Measurements from ENCODE around the gene HAGH. TPM values are rescaled to one million over a fixed set of nuclear protein-coding genes. Genes with fewer than 3 reads are reported as not detected.

HAGH gene
- total and polyA plus RNA-seq, 9 of the 15 experiments (the other 6 are each of a cell fraction or from before 2014, with no cell fraction given), result 0.46 to 35.1 (median 16.8) TPM

DNA sequence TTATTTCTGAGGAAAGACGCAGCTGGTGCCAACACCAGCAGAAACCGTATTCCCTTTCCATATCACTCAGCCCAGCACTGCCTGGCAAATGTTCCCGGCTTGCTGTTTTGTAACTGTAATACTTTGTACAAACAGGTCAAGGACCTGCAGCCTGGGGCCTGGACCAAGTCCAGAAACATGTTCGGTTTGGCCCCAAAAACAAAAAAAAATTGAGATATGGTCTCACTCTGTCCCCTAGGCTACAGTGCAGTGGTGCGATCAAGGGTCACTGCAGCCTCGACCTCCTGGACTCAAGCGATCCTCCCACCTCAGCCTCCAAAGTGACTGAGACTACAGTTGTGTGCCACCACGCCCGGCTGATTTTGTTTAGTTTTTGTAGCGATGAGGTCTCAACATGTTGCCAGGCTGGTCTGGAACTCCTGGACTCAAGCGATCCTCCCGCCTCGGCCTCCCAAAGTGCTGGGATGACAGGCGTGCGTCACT lies 1.2 kb downstream of the HAGH start:
- peaks cover 16 to 40% of the 10 kb centered on the region in 2 experiments; a peak in 4 of 5 replicates for H3K4me1 ChIP-seq (replicated peaks in 1 of 2; ENCODE audit: control insufficient read depth in 2 of 2, insufficient read depth in 2 of 2, low read length in 2 of 2)
- no peaks in the 10 kb centered on the region for H3K9me1 ChIP-seq (ENCODE audit: control insufficient read depth, insufficient read depth, low read length)
- no peak for DNase-seq (ENCODE audit: extremely low read depth in 1 of 4, low spot score in 3 of 4)
- H3K4me3 ChIP-seq, result no peak overlapping the region
- H3K4me2 ChIP-seq (ENCODE audit: insufficient read depth, low read length), result peak overlapping the region; percentile 100
- peaks cover 8% of the 10 kb centered on the region; the same call in 2 of the 3 replicates for H3K36me3 ChIP-seq (ENCODE audit: control insufficient read depth, insufficient read depth, low read length)
- BruUV-seq (replicated peaks), result TSS peak; percentile 68
- no peak overlapping the region for H3K27ac ChIP-seq (ENCODE audit: extremely low read depth, low read depth, low read length)
- no peak overlapping the region for H2AFZ ChIP-seq (ENCODE audit: low read depth, low read length)
- H3K27me3 ChIP-seq (ENCODE audit: control insufficient read depth in 2 of 2, insufficient read depth in 2 of 2, low read length in 2 of 2), result no peaks in the 10 kb centered on the region
- ChIA-PET POLR2A (interaction anchor here (0.6 to 2.5 kb wide), 4 partner anchors 14 to 466 kb away, joined by 3 to 8 read pairs (median 4); no protein-coding TSS in a partner anchor), CTCF (ENCODE audit: low intra/inter-chr PET ratio) (no interaction called here)
- intact Hi-C loops (cut with micrococcal nuclease) (no loop called here), in situ Hi-C loops (cut with MboI) (no loop called here)
- H3K79me2 ChIP-seq (ENCODE audit: control insufficient read depth, insufficient read depth, low read length), result peaks cover 21% of the 10 kb centered on the region
- WGBS (ENCODE audit: insufficient coverage, low coverage, missing lambda C conversion rate), result 68% methylated on average over 15 of the region's 15 CpGs
- ATAC-seq, result no peak
- peak overlapping the region in 1 of 2 experiments; percentile 87; a peak in 2 of 4 replicates for H3K9ac ChIP-seq (ENCODE audit: insufficient read depth in 1 of 2, low read depth in 2 of 2, low read length in 2 of 2)
- no peak for FAIRE-seq
- H4K20me1 ChIP-seq (replicated peaks; ENCODE audit: control insufficient read depth, insufficient read depth, low read length), result peaks cover 9% of the 10 kb centered on the region
- TF ChIP-seq POLR3G (IDR thresholded peaks at IDR 0.05; ENCODE audit: extremely low read depth, insufficient read length, insufficient replicate concordance), result no peak
- TF ChIP-seq ZBTB1 (CRISPR knock-in tag; IDR thresholded peaks at IDR 0.05; ENCODE audit: borderline replicate concordance, low read depth), result no peak
- no peak for TF ChIP-seq HDGF (IDR thresholded peaks at IDR 0.05)
- H3K9me3 ChIP-seq (replicated peaks; ENCODE audit: control insufficient read depth, insufficient read depth, low read depth, low read length), result no peaks in the 10 kb centered on the region

GRCh38 chr16:1823821-1824220 lies 2.8 kb downstream of the HAGH start:
- CTCF ChIA-PET (ENCODE audit: low intra/inter-chr PET ratio), result interaction anchor here (0.5 kb wide), 1 partner anchor 105 kb away, joined by 3 read pairs; no protein-coding TSS in a partner anchor
- POLR2A ChIA-PET, result no interaction called here
- Histone ChIP-seq H3K4me1 (replicated peaks in 1 of 2; ENCODE audit: control insufficient read depth in 2 of 2, insufficient read depth in 2 of 2, low read length in 2 of 2) (peaks cover 9 to 50% of the 10 kb centered on the region in 2 experiments; a peak in 3 of 5 replicates), H3K4me2 (ENCODE audit: insufficient read depth, low read length) (no peak overlapping the region), H3K79me2 (ENCODE audit: control insufficient read depth, insufficient read depth, low read length) (peaks cover 14% of the 10 kb centered on the region), H3K9me1 (ENCODE audit: control insufficient read depth, insufficient read depth, low read length) (no peaks in the 10 kb centered on the region), H3K36me3 (ENCODE audit: control insufficient read depth, insufficient read depth, low read length) (no peaks in the 10 kb centered on the region), H3K4me3 (no peak overlapping the region), H2AFZ (ENCODE audit: low read depth, low read length) (no peak overlapping the region), H4K20me1 (replicated peaks; ENCODE audit: control insufficient read depth, insufficient read depth, low read length) (0 out of 2 replicates have a peak, but pooled peaks cover 6% of the 10 kb centered on the region), H3K9me3 (replicated peaks; ENCODE audit: control insufficient read depth, insufficient read depth, low read depth, low read length) (no peaks in the 10 kb centered on the region), H3K27ac (ENCODE audit: extremely low read depth, low read depth, low read length) (no peak overlapping the region), H3K9ac (ENCODE audit: insufficient read depth in 1 of 2, low read depth in 2 of 2, low read length in 2 of 2) (peak overlapping the region in 1 of 2 experiments; percentile 15; a peak in 1 of 4 replicates), H3K27me3 (ENCODE audit: control insufficient read depth in 2 of 2, insufficient read depth in 2 of 2, low read length in 2 of 2) (no peaks in the 10 kb centered on the region)
- ATAC-seq, result peak; percentile 16; the same call in 2 of the 3 replicates
- peak in 1 of 2 experiments; percentile 22; a peak in 1 of 4 replicates for TF ChIP-seq RAD21 (CRISPR knock-in tag; conservative IDR thresholded peaks at IDR 0.05 in 1 of 2, IDR thresholded peaks at IDR 0.05 in 1 of 2)
- TF ChIP-seq, protein P1, sequence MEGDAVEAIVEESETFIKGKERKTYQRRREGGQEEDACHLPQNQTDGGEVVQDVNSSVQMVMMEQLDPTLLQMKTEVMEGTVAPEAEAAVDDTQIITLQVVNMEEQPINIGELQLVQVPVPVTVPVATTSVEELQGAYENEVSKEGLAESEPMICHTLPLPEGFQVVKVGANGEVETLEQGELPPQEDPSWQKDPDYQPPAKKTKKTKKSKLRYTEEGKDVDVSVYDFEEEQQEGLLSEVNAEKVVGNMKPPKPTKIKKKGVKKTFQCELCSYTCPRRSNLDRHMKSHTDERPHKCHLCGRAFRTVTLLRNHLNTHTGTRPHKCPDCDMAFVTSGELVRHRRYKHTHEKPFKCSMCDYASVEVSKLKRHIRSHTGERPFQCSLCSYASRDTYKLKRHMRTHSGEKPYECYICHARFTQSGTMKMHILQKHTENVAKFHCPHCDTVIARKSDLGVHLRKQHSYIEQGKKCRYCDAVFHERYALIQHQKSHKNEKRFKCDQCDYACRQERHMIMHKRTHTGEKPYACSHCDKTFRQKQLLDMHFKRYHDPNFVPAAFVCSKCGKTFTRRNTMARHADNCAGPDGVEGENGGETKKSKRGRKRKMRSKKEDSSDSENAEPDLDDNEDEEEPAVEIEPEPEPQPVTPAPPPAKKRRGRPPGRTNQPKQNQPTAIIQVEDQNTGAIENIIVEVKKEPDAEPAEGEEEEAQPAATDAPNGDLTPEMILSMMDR (IDR thresholded peaks at IDR 0.05 in 2 of 3, conservative IDR thresholded peaks at IDR 0.05 in 1 of 3; ENCODE audit: insufficient read depth in 2 of 3, low read depth in 1 of 3, low read length in 3 of 3), result peak; percentile 45 to 62 (median 58); a peak in 5 of 6 replicates
- TF ChIP-seq, protein P2, sequence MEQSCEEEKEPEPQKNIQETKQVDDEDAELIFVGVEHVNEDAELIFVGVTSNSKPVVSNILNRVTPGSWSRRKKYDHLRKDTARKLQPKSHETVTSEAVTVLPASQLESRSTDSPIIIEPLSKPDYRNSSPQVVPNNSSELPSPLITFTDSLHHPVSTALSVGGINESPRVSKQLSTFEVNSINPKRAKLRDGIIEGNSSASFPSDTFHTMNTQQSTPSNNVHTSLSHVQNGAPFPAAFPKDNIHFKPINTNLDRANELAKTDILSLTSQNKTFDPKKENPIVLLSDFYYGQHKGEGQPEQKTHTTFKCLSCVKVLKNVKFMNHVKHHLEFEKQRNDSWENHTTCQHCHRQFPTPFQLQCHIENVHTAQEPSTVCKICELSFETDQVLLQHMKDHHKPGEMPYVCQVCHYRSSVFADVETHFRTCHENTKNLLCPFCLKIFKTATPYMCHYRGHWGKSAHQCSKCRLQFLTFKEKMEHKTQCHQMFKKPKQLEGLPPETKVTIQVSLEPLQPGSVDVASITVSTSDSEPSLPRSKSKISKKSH (CRISPR knock-in tag; IDR thresholded peaks at IDR 0.05), result no peak
- TF ChIP-seq SMC3 (conservative IDR thresholded peaks at IDR 0.05; ENCODE audit: insufficient read depth, low read depth, low read length), result 0 out of 2 replicates have a peak, but pooled peaks have one; percentile 21
- WGBS (ENCODE audit: insufficient coverage, low coverage, missing lambda C conversion rate), result 38% methylated on average over 9 of the region's 9 CpGs
- BruUV-seq (replicated peaks), result no TSS peak
- in situ Hi-C loops (cut with MboI), result no loop called here
- intact Hi-C loops (cut with micrococcal nuclease), result no loop called here
- peak; percentile 71 for FAIRE-seq
- DNase-seq (ENCODE audit: extremely low read depth in 1 of 4, low spot score in 3 of 4), result peak; percentile 38 to 63 (median 47)

Data from K562 (cell line).